ENCODE results near the gene SKIDA1.

SKIDA1 gene

DNA sequence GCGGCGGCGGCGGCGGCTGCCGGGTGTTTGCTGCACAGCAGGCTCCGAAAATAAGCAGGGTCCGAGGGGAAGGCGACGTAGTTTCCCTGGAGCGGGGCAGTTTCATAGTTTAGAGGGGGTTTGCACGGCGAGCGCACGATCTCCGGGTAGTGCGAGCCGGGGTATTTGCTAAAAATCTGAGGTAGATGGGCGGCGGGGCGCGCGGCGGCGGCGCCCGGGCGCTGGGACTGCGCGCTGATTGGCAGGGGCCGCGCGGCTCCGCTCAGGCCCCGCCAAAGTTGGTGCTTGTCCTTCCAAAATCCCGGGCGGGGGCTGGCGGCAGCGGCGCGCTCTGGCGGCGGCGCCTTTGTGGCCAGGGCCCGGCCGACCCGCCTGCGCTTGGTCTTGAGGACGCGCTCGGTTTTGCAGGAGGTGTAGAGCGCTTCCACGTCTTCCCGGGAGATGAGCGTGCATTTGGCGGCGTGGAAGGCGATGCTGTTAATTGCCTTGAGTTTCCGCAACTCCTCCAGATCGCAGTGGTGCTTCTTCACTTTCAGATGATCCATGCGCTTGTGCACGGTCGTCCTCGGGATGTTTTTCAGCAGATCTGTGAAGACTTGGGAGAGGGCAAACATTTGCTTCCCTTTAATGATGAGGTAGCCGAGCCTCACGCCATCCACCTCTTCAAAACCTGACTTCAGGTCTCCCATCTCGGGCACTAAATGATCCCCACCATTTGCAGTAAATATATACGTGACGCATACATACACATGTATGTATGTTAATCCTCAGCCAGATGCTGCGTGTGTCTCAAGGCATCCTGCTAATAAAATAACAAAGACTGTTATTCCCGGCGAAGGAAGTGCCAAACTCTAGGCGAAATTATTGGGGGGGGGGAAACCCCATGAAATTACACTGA lies 8.1 kb downstream of the SKIDA1 start:
- H3K4me3 ChIP-seq (ENCODE audit: low read depth, low read length): peak overlapping the region; percentile 61

DNA sequence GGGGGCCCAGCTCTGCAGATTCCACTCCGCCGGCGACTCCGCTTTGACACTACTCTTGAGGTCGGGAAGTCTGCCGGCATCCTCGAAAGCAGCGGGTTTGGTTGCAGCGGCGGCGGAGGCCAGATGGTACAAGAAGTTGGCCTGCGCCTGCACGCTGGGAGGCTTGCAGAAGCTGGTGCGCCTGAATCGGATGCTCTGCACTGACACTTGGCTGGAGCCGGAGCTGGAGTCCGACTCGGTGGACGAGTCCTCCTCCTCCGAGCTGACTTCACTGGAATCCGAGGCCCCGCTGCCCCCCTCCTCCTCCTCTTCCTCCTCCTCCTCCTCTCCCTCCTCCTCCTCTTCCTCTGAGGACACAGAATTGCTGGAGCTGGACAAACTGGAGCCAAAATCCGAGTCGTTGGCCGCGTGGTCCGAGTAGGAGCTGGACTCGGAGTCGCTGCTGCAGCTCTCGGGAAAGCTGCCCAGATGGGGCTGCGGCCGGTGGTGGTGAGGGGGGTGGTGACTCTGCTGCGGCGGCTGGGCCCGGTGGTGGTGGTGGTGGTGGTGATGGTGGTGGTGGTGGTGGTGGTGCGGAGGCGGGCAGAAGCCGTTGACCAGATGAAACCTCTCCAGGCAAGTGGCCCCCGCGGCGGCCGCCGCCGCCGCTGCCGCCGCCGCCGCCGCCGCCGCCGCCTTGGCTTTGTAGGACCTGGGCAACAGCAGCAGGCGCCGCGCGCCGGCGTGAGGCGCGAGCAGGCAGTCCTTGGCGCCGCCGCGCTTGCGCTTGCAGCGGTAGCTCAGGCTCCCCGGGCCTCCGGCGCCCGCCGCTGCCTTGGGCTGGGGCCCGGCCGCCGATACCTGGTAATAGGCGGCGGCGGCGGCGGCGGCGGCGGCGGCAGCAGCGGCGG lies 9.0 kb downstream of the SKIDA1 start:
- peak overlapping the region; percentile 49 for H3K4me3 ChIP-seq (ENCODE audit: low read depth, low read length)

DNA sequence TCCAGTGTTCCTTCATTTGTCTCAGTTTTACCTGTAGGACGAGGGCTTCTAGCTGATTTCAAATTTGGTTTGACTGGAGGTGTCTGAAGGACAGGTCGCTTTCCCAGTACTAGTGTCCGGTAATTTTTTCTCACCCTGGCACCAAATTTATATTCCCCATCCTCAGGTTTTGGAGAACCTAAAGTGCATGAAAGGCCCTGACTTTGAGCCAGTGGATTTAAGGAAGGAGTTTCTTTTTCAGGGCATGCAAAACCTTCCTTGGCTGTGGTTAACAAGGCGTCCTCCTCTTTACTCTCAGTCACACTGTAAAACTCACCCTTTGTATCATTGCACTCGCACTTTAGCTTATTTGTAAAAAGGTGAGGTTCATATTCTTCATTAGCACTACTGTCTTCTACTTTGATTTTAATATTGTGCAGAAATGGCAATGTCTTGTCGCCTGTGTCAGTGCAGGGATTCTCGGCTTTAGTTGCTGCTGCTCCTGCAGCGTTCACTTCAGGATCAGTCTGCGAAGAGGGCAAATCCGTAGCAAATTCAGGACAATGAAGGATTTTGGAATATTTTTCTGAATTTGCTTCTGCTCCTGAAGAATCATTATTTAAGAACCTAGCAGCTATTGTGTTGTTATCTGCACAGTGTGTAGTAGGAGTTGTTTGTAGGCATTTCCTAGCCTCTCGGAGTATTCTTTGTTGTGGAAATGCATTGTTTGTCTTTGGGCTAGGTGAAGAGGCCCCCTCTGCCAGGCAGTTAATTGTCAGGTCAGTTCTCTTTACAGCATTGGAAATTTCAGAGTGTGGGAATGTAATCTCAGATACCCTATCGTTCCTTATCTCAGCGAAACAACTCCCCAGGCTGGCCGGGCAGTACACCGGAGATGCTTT lies 9.9 kb downstream of the SKIDA1 start:
- H3K4me3 ChIP-seq (ENCODE audit: low read depth, low read length): peak overlapping the region; percentile 49

DNA sequence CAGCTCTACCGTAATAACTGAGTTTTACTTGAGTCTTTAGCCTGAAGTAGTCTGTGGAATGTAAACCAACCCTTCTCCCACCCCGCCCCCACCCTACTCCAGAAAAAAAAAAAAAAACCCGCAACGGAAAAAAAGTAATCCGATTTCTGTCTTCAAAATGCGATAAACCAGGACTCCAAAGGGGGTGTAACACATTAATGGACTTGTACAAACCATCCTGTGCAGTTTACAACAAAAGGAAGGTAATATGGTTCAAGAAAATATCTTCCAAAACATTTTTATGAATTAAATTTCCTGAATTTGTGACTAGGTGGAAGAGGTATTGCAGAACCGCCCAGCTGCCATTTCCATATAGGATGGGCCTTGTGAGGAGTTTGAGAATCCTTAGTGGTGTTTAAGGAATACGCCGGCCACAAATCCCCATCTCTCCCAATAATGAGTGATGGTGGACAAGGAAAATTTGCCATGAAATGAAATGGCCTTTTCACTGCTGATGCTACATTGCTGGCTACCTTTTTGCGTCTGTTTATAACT lies 10.6 kb downstream of the SKIDA1 start:
- peak overlapping the region; percentile 49 for H3K4me3 ChIP-seq (ENCODE audit: low read depth, low read length)

DNA sequence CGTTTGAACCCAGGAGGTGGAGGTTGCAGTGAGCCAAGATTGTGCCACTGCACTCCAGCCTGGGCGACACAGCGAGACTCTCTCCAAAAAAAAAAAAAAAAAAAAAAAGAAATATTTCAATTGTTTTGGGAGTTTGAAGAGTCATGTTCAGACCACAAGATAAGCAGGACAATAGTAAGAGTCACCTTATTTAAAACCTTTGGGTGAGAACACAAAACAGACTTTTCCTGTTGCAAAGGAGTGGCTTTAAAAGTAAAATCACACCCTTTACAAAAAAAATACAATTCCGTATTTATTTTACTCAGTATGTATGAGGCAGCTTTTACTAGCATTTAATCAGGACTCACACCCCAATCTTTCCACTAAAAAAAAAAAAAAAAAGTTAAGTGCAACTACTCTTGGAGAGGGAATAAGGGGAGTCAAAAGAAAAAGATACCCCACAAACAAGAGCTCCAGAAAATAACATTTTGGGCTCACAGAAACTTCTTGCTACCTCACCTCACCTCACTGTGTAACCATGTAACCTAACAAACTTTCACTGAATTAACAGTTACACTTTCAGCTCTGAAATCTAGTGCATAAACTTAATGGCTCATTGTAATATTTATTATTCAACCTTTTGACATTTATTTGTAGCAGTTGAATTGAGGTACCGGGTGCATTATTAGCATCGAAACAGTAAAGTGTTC lies 11.2 kb downstream of the SKIDA1 start:
- peak overlapping the region; percentile 49 for H3K4me3 ChIP-seq (ENCODE audit: low read depth, low read length)

DNA sequence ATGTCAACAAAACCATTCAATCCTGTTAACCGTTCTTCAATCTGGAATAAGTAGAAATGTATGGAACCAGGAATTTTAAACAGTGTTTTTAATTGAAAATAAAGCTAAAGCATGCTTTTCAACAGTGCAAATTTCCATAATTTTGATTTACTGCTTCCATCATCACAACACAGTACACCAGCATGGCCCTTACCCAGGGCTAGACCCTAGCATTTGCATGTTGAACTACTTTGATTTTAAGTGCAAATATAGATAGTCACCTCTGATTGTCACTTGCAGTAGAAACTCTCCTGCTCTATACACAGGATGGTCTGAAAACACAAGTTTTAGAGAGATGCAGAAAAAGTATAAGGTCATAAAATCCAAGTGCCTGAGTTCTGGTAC lies 12.1 kb downstream of the SKIDA1 start:
- no peak overlapping the region for H3K4me3 ChIP-seq (ENCODE audit: low read depth, low read length)

DNA sequence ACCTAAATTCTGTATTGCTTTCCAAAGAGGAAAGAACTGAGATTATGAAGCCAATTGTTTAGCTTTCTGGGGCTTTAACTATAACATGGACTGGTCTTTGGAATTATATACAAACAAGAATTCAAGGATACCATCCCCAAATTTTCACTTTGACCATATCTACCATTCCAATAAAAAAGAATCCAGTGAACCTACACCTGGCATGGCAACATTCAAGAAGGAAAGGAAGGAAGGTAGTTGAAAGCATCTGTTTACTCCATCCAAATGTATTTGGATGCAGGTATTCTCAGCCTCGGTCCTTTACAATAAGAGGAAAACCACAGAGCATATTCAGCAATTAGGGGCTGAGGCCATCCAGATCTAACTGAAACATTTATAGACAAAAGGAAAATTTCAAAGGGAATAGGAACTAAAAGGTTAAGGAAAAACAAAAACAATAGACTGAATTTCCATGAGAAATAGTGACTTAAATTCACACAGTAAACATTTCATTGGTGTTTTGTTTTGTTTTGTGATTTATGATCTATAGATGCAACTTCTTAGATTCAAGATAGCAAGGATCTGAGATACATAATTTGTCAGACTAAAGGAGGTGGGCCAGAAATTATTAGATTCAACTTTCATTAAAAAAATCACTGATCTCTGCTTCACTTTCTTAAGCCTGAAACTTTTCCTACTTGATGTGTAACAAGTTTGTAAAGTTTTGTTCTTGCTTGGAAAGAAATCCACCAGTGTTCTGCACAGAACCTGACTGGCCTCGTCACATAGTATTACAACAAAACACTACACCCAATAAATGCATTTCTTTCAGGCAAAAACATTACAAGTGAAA lies 12.7 kb downstream of the SKIDA1 start:
- no peak overlapping the region for H3K4me3 ChIP-seq (ENCODE audit: low read depth, low read length)

DNA sequence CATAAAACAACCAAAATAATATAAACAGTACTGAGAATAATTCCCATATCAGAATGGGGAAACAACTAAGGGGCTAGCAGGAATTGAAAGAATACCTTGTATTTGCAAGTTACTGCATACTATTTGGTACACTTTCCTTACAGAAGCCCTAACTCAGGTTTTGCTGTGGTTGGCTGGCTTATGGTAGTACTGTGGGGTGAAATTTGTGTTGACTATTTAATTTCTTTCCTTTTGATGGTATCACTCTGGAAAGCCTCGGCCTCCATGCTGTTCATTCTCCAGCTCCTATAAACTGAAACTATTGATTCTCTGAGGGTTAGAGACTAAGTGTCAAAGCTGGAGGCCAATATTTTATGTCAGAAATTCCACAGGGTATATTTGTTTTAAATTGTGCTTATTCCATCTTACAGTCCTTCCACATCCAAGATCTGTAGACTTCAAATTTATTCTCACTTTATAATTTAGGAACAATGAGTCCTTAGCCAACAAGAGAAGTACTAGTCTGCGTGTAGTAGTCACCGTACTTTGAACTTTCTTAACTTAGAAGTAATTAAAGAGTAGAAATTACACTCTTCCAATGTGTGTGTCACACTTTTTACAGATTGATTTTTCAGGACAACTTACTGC lies 13.4 kb downstream of the SKIDA1 start:
- no peak overlapping the region for H3K4me3 ChIP-seq (ENCODE audit: low read depth, low read length)

DNA sequence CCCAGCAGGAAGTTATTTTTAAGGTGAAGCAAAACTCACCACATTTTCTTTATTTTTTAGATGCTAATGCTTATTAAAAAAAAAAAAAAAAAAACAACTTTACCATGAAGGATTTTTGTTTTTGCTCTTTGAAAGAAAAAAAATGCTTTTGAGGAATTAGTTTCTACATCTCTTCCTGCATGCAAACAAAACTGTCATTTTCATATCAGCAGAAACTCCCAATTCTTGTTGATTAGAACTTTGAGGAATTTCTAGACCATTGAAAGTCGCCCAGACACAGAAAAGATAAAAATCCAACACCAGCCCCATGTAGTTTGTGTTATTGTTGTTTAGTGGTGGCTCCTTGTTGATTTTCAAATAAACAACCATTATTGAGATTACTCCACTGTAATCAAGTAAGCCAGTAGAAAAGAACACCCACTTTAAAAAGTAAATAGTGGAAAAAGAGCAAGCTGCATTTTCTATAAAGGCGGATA lies 14.3 kb downstream of the SKIDA1 start:
- no peak overlapping the region for H3K4me3 ChIP-seq (ENCODE audit: low read depth, low read length)

DNA sequence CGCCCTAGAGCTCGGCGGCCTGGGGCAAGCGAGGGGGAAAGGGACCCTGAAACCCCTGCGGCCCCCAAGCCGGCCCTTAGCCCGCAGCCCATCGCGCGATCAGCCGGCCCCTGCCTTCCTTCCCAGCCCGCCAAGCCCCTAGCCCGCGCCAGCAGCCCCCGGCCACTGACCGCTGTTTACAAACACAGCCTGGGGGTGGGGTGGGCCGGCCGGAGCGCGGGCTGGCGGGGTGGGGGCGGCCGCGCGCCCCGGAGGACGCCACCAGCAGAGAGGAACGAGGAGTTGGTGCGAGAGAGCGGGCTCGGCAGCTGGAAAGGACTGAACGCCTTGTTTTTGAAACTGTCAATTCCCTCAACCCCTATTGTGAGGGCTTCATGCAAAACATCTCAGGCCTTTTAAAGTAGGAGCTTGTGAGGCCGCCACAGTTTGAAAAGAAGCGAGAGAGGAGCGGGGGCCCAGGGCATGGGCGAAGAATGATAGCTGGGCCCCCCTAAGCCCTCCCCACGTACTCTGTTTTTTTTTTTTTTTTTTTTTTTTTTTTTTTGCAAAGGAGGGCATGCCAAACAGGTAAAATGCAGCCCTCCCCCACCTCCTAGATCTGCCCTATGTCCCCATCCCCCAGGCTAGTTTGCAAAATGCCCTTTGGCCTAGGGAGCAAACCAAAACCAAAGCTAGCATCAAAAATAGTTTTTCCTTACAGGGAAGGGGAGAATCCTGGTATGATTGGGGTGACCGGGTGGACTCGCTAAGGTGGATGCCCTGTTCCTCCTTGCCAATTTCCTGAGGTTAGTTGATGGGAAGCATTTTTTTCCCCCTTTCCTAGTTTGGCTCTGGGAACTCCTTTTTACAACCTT lies 15.0 kb downstream of the SKIDA1 start:
- H3K4me3 ChIP-seq (ENCODE audit: low read depth, low read length): peak overlapping the region; percentile 45

DNA sequence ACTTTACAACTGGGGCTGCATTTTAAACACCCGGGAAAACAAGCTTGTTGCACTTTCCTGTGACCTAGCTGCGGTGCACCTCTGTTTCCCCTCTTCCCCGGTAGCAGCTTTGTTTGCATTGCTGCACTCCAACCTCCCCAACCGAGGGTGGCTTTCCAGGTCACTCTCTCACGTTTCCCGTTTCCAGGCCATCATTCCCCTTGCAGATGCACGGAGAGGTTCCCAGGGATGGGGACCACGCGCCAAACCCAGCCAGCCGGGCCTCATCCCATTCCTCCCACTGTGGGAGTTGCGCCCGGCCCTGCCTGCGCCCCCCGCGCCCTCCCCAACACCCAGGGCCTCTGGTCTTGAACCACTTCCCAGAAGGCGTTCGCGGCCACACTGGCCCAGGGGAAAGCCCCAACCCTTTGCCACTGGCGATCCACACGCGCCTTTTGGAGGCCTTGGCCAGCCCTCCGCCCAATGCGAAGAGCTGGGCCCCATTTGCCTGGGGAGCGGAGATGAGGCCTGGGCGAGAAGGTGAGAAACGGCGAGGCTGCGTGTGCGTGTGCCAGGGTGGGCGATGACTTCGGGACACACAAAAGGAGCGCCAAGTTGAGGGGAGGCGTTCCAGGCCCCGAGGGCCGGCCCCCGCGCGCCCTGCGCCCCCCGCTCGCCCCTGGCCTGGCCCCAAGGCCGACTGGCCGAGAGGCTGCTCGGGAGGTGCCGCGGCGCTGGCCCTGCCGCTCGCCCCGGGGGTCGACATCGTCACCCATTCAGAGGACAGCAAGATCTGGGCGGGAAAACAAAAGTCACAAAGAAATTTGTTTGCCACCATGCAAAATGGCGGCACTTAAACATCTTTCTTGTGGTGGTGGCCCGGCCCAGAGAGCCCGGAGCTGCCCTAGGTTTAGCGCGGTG lies 15.9 kb downstream of the SKIDA1 start:
- H3K4me3 ChIP-seq (ENCODE audit: low read depth, low read length): peak overlapping the region; percentile 45

DNA sequence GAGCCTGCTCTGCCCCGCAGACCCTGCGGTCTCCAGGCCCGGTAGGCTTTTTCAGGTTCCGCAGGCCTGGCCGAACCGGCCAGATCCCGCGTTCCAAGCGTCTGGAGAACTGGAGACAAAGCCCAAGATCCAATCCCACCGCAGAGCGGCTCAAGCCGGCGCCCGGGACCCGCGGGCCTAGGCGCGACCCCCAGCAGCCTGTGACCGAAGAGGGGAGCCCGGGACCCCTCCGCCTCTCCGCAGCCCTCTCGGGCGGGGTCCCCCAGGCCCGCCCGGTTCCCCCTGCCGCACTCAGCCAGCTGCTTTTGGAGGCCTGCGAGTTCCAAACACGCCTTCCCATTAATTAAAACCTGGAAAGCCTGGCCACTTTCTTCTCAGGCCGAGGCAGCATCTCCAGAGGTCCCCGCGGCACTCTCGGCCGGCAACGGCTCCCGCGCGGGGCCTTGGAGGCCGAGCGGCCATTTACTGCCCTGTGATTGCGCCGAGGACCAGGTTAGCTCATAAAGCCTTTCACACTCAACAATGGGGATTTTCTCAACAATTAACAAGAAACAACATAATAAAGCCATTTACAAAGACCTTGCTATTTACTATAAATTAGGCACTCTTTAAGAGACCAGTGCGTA lies 16.7 kb downstream of the SKIDA1 start:
- peak overlapping the region; percentile 45 for H3K4me3 ChIP-seq (ENCODE audit: low read depth, low read length)

DNA sequence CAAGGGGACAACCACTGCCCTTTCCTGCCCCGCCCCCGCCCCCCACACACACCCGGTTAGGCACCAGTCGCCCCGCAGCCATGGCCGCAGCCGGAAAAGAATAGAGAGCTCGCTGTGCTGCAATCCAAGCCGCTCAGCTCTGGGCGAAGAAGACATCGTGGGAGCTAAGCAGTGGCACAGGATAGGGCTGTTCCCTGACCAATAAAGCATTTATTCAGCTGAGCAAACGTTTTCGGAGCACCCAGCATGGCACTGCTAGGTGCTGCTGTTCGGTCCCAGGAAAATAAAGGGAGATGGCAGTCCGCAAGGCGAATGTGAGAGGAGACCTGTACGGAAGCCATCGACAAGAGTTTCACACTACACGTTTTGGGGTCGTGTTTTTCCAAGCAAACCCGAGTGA lies 18.3 kb downstream of the SKIDA1 start:
- H3K4me3 ChIP-seq (ENCODE audit: low read depth, low read length): peak overlapping the region; percentile 20

DNA sequence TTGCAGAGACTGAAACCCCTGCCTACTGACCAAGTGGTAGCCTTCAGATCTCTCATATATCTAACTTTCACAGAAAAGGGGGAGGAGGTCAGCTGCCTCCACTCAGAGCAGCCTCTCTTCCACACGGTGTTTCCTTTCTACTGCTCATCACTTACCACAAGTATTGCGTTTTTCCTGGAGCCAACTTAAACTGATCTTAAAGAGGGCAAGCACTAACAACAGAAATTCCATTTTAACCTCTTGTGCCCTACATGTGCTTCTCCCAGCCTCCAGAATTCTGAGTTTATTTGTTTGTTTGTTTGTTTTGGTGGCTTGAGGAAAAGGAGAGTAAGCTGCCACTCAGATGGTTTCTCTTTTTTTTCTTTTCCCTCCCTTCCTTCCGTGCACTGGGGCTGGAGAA lies 19.1 kb downstream of the SKIDA1 start:
- no peak overlapping the region for H3K4me3 ChIP-seq (ENCODE audit: low read depth, low read length)

DNA sequence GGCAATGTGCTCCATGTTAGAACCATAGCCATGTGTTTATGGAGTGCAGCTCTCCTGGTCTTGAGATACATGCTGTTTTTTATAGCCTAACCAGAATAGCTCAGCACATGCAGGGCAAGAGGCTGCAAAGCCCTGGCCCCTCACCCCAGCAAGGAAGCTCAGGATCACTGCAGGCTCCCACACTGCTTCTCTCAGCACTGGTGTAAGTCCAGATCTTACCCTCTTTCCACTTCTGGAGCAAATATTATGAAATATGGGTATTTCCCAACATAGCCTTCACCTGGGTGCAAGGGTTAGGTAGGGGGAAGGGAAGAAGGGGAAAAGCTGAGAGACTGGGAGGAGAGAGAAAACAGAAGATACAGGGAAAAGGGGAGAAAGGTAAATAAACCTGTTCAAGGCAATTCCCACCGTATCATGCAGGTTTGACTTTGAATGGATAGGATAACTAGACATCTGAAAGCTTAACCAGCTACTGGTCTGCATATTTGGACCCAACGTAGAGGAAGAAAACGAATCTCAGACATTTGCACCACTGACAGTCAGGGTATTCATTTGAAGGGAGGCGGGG lies 19.7 kb downstream of the SKIDA1 start:
- no peak overlapping the region for H3K4me3 ChIP-seq (ENCODE audit: low read depth, low read length)

DNA sequence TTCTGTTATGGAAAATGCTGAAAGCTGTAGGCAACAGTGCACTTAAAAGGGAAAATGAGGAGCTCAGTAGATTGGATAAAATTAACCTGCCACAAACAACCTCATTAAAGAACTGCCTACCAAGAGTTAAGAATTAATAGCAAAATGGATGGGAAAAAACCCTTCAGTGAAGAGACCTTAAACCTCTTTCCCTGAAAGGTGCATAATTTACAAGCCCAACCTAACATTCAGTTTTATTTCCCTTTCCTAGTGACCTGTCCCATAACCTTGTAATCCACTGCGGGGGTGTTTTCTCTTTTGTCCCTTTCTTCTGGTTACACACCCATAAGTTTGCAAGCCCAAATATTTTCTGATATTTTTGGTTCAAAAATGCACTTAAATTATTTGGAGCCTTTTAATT lies 21.9 kb downstream of the SKIDA1 start:
- H3K4me3 ChIP-seq (ENCODE audit: low read depth, low read length): no peak overlapping the region
